ENCODE results near the gene SLF2.

DNA sequence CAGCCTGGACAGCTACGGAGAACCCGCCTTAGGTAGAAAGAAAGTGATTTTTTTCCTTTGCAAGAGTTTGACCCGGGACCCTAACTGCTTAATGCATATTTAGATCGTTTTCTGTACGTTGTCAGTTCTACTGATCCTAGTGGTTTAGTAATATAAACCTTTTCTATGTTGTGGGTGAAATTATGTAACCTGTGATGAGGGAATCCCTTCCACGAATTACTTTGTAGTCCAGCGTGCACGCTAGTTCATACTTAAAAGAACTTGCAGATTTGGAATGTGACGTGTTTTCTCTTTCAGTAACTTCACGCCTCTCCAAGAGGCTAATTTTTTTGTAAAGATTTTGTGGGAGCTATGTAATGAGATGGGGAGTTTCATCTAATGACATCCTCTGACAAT is 705 bp downstream of the SLF2 start:
- TF ChIP-seq CTCF (conservative IDR thresholded peaks at IDR 0.05; ENCODE audit: low read length), result no peak
- no peak for TF ChIP-seq EZH2phosphoT487 (IDR thresholded peaks at IDR 0.05; ENCODE audit: borderline replicate concordance, low read depth, low read length)
